Umbilical cord (tissue), 2 donors: ENCODE data around the gene MED28. TPM values are rescaled to one million over a fixed set of nuclear protein-coding genes. Genes with fewer than 3 reads are reported as not detected.
"Not testable (repeated sequence)": the region's sequence is repeated elsewhere in the genome, so short reads cannot be mapped to it uniquely, and the experiment has no call there.

ENCODE experiments used
- DNase-seq: peaks from one replicate; pipeline ENCODE4 v3.0.0-alpha.2; 2015; ENCODE audit warnings: low spot score
- total RNA-seq: library from RNA; depleted of rRNA; stranded (reverse); fragments of >200 nt; gene quantifications from one replicate; pipeline ENCODE4 v1.2.3, GENCODE V29; 2014; ENCODE audit warnings: low replicate concordance; ENCODE audit not compliant: insufficient read depth

The MED28 gene
- total RNA-seq = 12.3 TPM

DNA sequence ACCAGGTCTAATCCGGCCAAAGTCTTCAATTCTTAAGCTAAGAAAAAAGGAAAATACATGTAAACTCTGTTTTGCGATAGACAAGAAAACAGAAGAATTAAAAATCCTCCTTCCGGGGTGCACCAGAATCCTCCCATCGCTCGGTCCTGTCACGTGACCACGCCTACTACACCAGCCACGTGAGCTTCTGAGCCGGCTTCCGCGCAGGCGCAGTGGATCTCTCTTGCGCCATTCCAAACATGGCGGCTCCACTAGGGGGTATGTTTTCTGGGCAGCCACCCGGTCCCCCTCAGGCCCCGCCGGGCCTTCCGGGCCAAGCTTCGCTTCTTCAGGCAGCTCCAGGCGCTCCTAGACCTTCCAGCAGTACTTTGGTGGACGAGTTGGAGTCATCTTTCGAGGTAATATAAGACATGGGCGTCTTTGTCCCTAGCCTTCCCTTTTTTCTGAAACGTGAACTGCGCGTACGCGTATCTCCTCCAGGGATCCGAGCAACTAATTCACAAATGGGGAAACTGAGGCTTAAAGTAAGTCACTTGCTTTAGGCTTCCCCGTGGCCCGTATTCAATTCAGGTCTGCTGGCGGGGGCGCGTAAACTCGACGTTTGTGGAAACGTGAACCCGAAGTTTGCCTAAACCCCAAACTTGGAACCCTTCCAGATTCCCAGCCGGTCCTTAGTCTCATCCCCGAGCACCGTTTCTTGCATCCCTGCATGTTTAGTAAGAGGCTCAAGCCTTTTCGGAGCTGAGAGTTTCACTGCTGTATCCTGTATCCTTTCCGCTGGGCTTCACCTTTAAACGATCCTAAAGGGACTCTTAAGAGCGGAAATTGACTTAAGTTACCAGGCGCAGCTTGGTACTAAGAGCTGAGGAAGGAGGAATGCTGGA, at the start of gene MED28:
Gene MED28 (plus strand): TSS at position 226 of the 884 bp plus-strand sequence. CDS start 14 bp downstream, at position 240.
- DNase-seq = peak; percentile 98

- DNase-seq = no peak
These were observed 48.6 kb upstream of the MED28 start for GRCh38 chr4:17565846-17566245.

DNA sequence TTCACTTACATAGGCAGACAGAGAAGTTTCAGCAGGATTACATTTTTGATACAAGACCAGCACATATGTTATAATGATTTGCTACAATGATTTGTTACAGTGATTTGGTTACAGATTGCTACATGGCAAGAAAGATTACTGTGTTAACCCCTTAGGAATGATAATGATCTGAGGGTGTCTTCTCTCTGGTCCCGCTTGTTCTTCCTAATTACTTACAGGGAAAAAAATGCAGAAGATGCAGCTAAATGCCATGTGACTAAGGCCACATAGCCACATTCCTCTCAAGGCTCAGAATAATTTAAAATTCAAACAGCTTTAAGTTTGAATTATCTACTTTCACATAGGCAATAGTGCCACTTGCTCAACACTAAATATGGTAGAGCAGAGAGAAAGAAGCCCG, 47.2 kb upstream of the MED28 start:
- no peak for DNase-seq

DNA sequence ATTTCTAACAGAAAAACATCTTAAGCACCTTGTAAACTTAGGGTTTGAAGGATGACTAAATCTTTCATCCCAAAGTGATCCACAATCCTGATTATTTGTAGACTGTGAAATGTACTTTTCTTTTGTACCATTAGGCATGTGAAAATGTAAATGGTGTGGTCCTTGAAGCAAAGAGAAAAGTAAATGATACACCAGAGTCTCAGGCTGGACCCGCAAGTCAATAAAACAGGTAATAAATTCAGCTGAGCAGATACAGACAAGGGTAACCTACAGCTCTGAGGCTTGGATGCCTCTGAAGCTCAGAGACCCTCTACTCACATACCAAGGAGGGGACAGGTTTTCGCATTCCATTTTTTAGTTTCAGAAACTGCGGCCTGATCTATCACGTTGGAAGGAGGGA, 40.2 kb upstream of the MED28 start:
- DNase-seq = no peak

- DNase-seq = not testable (repeated sequence)
These were observed 39.3 kb upstream of the MED28 start for GRCh38 chr4:17575177-17575576.

- DNase-seq = peak; percentile 98
These were observed 37.3 kb upstream of the MED28 start, which contains the start of gene LAP3 for GRCh38 chr4:17576932-17577664. Gene LAP3, plus strand, starts transcription at chr4:17577198. Its CDS starts 268 bp downstream, at chr4:17577466.

- DNase-seq = peak; percentile 45
These were observed 36.6 kb upstream of the MED28 start for GRCh38 chr4:17577665-17578481.

- DNase-seq = no peak
These were observed 36.0 kb upstream of the MED28 start for GRCh38 chr4:17578482-17578891.

- DNase-seq = no peak
These were observed 33.5 kb upstream of the MED28 start for GRCh38 chr4:17580969-17581368.

DNA sequence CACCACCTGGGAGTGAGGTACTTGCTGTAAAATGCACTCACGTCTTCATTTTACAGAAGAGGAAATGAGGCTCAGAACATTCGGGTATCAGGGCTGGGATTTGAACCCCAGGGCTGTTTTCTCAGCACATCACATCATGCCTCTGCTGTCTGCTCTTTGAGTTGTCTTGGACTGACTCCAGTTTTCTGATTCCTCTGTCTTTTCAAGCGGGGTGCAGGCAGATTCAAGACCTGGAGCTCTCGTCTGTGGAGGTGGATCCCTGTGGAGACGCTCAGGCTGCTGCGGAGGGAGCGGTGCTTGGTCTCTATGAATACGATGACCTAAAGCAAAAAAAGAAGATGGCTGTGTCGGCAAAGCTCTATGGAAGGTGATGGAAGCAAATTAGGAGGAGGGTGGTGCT, 31.2 kb upstream of the MED28 start:
- DNase-seq = no peak

GRCh38 chr4:17583941-17584340, 30.5 kb upstream of the MED28 start:
- DNase-seq = no peak

DNA sequence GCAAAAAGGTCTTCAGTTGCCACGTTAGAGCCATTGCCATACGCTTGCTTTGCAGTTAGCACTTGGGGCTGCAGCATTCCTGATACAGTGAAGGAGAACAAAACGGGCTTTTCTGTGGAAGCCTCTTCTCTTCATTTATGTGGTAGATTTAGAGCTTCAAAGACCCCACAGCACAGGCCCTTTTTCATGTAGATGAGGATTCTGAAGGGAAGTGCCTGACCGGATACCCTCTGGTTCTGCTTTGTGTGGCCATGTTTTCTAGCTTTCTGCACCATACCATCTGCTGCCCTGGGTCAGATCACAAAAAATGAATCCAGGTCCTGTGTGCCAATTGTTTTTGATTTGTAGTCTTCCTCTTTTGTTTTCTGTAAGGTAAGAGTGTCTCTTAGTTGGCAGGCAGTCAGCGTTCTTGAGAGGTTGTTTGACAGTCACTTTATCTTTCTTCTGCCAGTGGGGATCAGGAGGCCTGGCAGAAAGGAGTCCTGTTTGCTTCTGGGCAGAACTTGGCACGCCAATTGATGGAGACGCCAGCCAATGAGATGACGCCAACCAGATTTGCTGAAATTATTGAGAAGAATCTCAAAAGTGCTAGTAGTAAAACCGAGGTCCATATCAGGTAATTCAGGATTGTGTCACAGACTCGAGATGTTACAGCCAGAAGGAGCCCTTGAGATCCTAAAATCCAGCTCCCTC, 29.8 kb upstream of the MED28 start:
- DNase-seq = no peak

DNA sequence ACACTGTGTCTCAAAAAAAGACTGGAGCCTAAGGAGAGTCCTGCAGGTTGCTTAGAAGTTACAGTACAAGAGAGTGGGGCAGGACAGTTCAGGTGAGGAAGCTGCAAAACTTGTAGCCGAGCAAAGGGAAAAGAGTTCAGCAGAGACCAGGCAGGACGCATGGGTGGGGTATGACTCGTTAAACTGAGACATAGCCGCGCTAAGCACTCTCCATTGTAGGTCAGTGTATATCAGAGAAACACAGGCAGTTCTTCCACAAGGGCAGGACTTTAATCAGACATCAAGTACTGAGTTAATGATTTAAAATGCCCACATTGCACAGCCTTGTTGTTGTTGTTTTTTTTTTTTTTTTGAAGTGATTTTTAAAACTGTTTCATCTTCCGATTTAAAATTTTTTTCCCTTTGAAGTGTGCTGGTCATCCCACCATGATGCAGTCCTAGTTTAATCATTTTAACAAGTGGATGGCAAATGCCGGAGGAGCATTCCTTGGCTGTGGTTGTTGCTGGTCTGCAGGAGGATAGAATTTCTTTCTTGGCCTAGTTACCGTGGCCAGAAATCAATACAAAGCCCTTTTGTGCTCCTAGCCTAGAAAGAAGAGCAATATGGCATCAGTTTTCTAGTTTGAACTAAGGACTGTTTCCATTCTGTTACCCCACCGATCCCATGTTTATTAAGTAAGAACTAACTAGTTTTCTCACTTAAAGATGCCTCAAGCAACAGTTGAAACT, 27.2 kb upstream of the MED28 start:
- DNase-seq = no peak

DNA sequence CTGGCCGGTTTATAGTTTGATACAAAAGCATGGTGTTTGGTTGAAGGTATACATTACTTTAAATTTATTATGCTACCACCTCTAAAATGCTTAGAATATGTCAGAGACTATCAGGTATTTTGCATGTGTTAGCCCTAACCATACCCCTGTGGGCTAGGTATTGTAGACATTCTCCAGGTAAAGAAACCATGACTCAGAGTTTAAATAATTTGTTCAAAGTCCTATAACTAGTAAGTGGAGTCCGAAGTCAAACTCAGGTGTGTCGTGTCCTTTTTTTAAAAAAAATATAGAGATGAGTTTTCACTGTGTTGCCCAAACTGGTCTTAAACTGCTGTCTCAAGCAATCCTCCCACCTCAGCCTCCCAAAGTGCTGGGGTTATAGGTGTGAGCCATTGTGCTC, 25.1 kb upstream of the MED28 start:
- no peak for DNase-seq

- peak; percentile 19 for DNase-seq
These were observed 18.9 kb upstream of the MED28 start for GRCh38 chr4:17595471-17596005.

- no peak for DNase-seq
These were observed 16.9 kb upstream of the MED28 start for GRCh38 chr4:17597517-17597916.

DNA sequence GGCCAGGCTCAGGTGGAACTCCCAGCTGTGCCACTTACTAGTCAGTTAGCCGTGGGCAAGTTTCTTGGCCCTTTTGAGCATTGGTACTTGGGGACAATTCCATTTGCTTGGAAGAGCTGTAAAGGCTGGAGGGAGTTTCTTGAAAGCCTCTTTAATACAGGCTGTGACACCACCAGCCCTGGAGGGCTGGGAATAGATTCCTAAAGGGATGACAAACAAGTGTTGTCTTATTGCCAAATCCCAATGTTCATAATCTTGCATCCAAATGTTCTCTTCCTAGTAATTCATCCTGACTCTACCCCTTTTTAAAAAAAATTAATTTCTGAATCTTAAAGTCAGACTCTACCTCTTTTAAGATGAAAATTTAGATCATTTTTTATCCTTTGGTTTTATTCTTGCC, 14.6 kb upstream of the MED28 start:
- DNase-seq = no peak

DNA sequence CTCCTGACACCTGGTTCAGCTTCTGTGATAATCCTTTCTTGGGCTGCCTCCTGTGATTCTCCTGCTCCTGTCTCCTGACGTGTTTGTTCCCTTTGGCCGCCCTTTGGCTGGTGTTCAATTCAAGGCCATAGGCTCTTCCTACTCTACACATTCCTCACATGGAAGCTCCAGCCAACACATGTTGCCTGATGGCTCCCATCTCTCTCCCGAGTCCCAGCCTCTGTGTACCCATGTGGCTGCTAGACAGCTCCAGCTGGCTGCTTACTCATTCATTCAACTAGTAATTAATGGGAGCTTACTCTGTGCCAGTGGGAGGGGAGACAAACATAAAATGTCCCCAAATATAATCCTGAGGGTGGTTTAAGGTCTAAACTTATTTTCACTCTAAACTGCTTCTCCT, 9.2 kb upstream of the MED28 start:
- DNase-seq = no peak

- no peak for DNase-seq
These were observed 553 bp upstream of the MED28 start for GRCh38 chr4:17613761-17614415.

GRCh38 chr4:17616283-17616682, 1.8 kb downstream of the MED28 start:
- DNase-seq = no peak
